ENCODE data around the gene PLCB4. TPM values are rescaled to one million over a fixed set of nuclear protein-coding genes. Genes with fewer than 3 reads are reported as not detected.

Gene PLCB4
- polyA plus RNA-seq, 1 donor (not counting 4 experiments of a cell fraction or from before 2014, with no cell fraction given): 4.1 TPM

- Histone ChIP-seq H3K4me2 (ENCODE audit: control insufficient read depth, extremely low read depth, insufficient read depth, low read depth, low read length) (no peak overlapping the region), H3K27ac (ENCODE audit: control insufficient read depth, insufficient read depth, low read length) (no peak overlapping the region)
Measured at GRCh38 chr20:9246731-9247130, 177.8 kb downstream of the PLCB4 start.

GRCh38 chr20:9250511-9250910 is 181.6 kb downstream of the PLCB4 start:
- no peak overlapping the region for H3K4me3 ChIP-seq (ENCODE audit: control insufficient read depth in 2 of 3, extremely low read depth in 1 of 3, insufficient read depth in 2 of 3, low read depth in 1 of 3, low read length in 3 of 3)
- dilution Hi-C loops (cut with MboI; ENCODE audit: extremely low pct_ligation_motif_present, low sequenced_read_pairs): no loop called here
- no peaks in the 10 kb centered on the region for H3K9me3 ChIP-seq (ENCODE audit: control insufficient read depth, low read depth, low read length)
- H2AFZ ChIP-seq (ENCODE audit: control insufficient read depth, low read length): no peak overlapping the region
- DNase-seq (ENCODE audit: low read depth, low spot score): no peak
- no peaks in the 10 kb centered on the region for H3K27me3 ChIP-seq (ENCODE audit: control insufficient read depth, extremely low read depth, insufficient read depth, low read length)
- no peaks in the 10 kb centered on the region for H4K20me1 ChIP-seq (ENCODE audit: control insufficient read depth, extremely low read depth, insufficient read depth, low read length)
- no peaks in the 10 kb centered on the region for H3K79me2 ChIP-seq (ENCODE audit: control insufficient read depth, insufficient read depth, low read length)
- no peaks in the 10 kb centered on the region for H3K4me1 ChIP-seq (ENCODE audit: control insufficient read depth, extremely low read depth, insufficient read depth, low read length)
- no peak overlapping the region for H3K27ac ChIP-seq (ENCODE audit: control insufficient read depth, insufficient read depth, low read length)
- no peaks in the 10 kb centered on the region for H3K9me1 ChIP-seq (ENCODE audit: control insufficient read depth, extremely low read depth, insufficient read depth, low read length)
- H3K9ac ChIP-seq (ENCODE audit: control insufficient read depth, extremely low read depth, insufficient read depth, low read length): no peak overlapping the region
- TF ChIP-seq CTCF (optimal IDR thresholded peaks at IDR 0.05 in 1 of 3, IDR thresholded peaks at IDR 0.05 in 1 of 3, conservative IDR thresholded peaks at IDR 0.05 in 1 of 3; ENCODE audit: extremely low read depth in 1 of 3, insufficient read depth in 2 of 3, low read length in 3 of 3) (no peak), EZH2 (IDR thresholded peaks at IDR 0.05; ENCODE audit: low read length) (no peak)
- H3K36me3 ChIP-seq (ENCODE audit: control insufficient read depth in 2 of 2, extremely low read depth in 1 of 2, insufficient read depth in 2 of 2, low read length in 2 of 2): no peaks in the 10 kb centered on the region
- no peak overlapping the region for H3K4me2 ChIP-seq (ENCODE audit: control insufficient read depth, extremely low read depth, insufficient read depth, low read depth, low read length)
- no peak for FAIRE-seq

More at GRCh38 chr20:9246731-9247130, 177.8 kb downstream of the PLCB4 start:
- Histone ChIP-seq H3K36me3 (ENCODE audit: control insufficient read depth in 2 of 2, extremely low read depth in 1 of 2, insufficient read depth in 2 of 2, low read length in 2 of 2) (no peaks in the 10 kb centered on the region), H2AFZ (ENCODE audit: control insufficient read depth, low read length) (no peak overlapping the region), H3K9ac (ENCODE audit: control insufficient read depth, extremely low read depth, insufficient read depth, low read length) (no peak overlapping the region), H3K4me3 (ENCODE audit: control insufficient read depth in 2 of 3, extremely low read depth in 1 of 3, insufficient read depth in 2 of 3, low read depth in 1 of 3, low read length in 3 of 3) (no peak overlapping the region), H4K20me1 (ENCODE audit: control insufficient read depth, extremely low read depth, insufficient read depth, low read length) (no peaks in the 10 kb centered on the region), H3K9me1 (ENCODE audit: control insufficient read depth, extremely low read depth, insufficient read depth, low read length) (no peaks in the 10 kb centered on the region), H3K27me3 (ENCODE audit: control insufficient read depth, extremely low read depth, insufficient read depth, low read length) (no peaks in the 10 kb centered on the region), H3K9me3 (ENCODE audit: control insufficient read depth, low read depth, low read length) (no peaks in the 10 kb centered on the region), H3K79me2 (ENCODE audit: control insufficient read depth, insufficient read depth, low read length) (no peaks in the 10 kb centered on the region), H3K4me1 (ENCODE audit: control insufficient read depth, extremely low read depth, insufficient read depth, low read length) (no peaks in the 10 kb centered on the region)
- no peak for TF ChIP-seq CTCF (optimal IDR thresholded peaks at IDR 0.05 in 1 of 3, IDR thresholded peaks at IDR 0.05 in 1 of 3, conservative IDR thresholded peaks at IDR 0.05 in 1 of 3; ENCODE audit: extremely low read depth in 1 of 3, insufficient read depth in 2 of 3, low read length in 3 of 3)
- no peak for TF ChIP-seq EZH2 (IDR thresholded peaks at IDR 0.05; ENCODE audit: low read length)
- FAIRE-seq (no peak), DNase-seq (ENCODE audit: low read depth, low spot score) (no peak)
- dilution Hi-C loops (cut with MboI; ENCODE audit: extremely low pct_ligation_motif_present, low sequenced_read_pairs): no loop called here
